Endodermal cell (in vitro differentiated cells): ENCODE measurements around the gene TNS2. TPM values are rescaled to one million over a fixed set of nuclear protein-coding genes. Genes with fewer than 3 reads are reported as not detected.

Experiments
- DNase-seq: peaks from one replicate; pipeline ENCODE4 v3.0.0-alpha.2; 2017
- H3K27ac ChIP-seq: 2 replicates; pipeline ENCODE4 v1.5.1; 2013; ENCODE audit warnings: mild to moderate bottlenecking, low read depth, low read length, moderate library complexity
- H3K27me3 ChIP-seq: 2 replicates; pipeline ENCODE4 v1.6.1; 2013; ENCODE audit warnings: mild to moderate bottlenecking, low read length, moderate library complexity; ENCODE audit not compliant: insufficient read depth, control insufficient read depth, poor library complexity, severe bottlenecking
- H3K36me3 ChIP-seq: 2 replicates; pipeline ENCODE4 v1.7.0; 2013; ENCODE audit warnings: mild to moderate bottlenecking, low read length, moderate library complexity; ENCODE audit not compliant: control insufficient read depth, insufficient read depth
- H3K4me1 ChIP-seq: one replicate; pipeline ENCODE4 v1.7.0; 2013; ENCODE audit warnings: low read length; ENCODE audit not compliant: control insufficient read depth, insufficient read depth
- H3K4me3 ChIP-seq: 2 replicates; pipeline ENCODE4 v1.5.1; 2013; ENCODE audit warnings: mild to moderate bottlenecking, low read length, moderate library complexity
- H3K9ac ChIP-seq: 2 replicates; pipeline ENCODE4 v1.6.1; 2013; ENCODE audit warnings: mild to moderate bottlenecking, low read length, moderate library complexity; ENCODE audit not compliant: poor library complexity, severe bottlenecking; ENCODE audit errors: extremely low read depth
- H3K9me3 ChIP-seq: 2 replicates; pipeline ENCODE4 v1.6.1; 2013; ENCODE audit warnings: mild to moderate bottlenecking, low read length, moderate library complexity; ENCODE audit not compliant: control insufficient read depth
- H3K27ac Mint-ChIP-seq: 2 replicates; pipeline ENCODE4 v1.8.0; 2020; ENCODE audit warnings: mixed read lengths
- H3K27me3 Mint-ChIP-seq: 2 replicates; pipeline ENCODE4 v1.8.0; 2021; ENCODE audit warnings: mild to moderate bottlenecking, mixed read lengths; ENCODE audit not compliant: insufficient read depth
- H3K36me3 Mint-ChIP-seq: 2 replicates; pipeline ENCODE4 v1.8.0; 2020; ENCODE audit warnings: low read depth, mixed read lengths
- H3K4me1 Mint-ChIP-seq: 2 replicates; pipeline ENCODE4 v1.8.0; 2020; ENCODE audit warnings: mixed read lengths
- H3K4me3 Mint-ChIP-seq: 2 replicates; pipeline ENCODE4 v1.8.0; 2020; ENCODE audit warnings: mild to moderate bottlenecking, moderate library complexity, mixed read lengths
- H3K9me3 Mint-ChIP-seq: 2 replicates; pipeline ENCODE4 v1.8.0; 2020; ENCODE audit warnings: mild to moderate bottlenecking, mixed read lengths
- CTCF ChIP-seq: fragments of 200-600 bp; sonication (generic); conservative IDR thresholded peaks from 2 replicates; pipeline ENCODE4 v1.5.0; 2021; ENCODE audit warnings: antibody characterized with exemption, mild to moderate bottlenecking
- WGBS, 2 experiments: methylation state at CpG; one replicate each; pipeline versions ENCODE4 v1.1.5 to v1.1.7; 2013; ENCODE audit warnings: missing lambda C conversion rate in 2 of 2, mixed read lengths in 1 of 2; ENCODE audit not compliant: insufficient coverage in 1 of 2, insufficient read length in 1 of 2; 5-methylcytosine and 5-hydroxymethylcytosine counted together
- total RNA-seq, 2 donors: library from RNA; stranded (reverse); fragmentation: NEBNext Ultra II Directional in 1 of 2; extraction: Animal tissue kit (Norgen Biotek cat#: 25700) in 1 of 2; gene quantifications; 2 replicates in 1 of 2; 3 replicates in 1 of 2; pipeline ENCODE4 v1.2.1, GENCODE V29; 2021

TNS2 gene
- total RNA-seq, 2 donors from 2014 or later, result 10.2 to 12.6 TPM

- Histone ChIP-seq H3K9ac (peak overlapping the region; percentile 26), H3K9me3 (no peaks in the 10 kb centered on the region), H3K27me3 (no peaks in the 10 kb centered on the region), H3K4me3 (peak overlapping the region; percentile 98), H3K36me3 (peaks cover 78% of the 10 kb centered on the region), H3K27ac (no peak overlapping the region), H3K4me1 (peaks cover 5% of the 10 kb centered on the region)
- H3K9me3 Mint-ChIP-seq, result no peaks in the 10 kb centered on the region
- WGBS, 2 experiments, result 90 to 94% methylated on average over 2 to 3 of the region's 3 CpGs
- TF ChIP-seq CTCF, result no peak
- no peaks in the 10 kb centered on the region for H3K27me3 Mint-ChIP-seq
- H3K36me3 Mint-ChIP-seq, result peaks cover 78% of the 10 kb centered on the region
- peak overlapping the region; percentile 32 for H3K27ac Mint-ChIP-seq
- H3K4me1 Mint-ChIP-seq, result peaks cover 37% of the 10 kb centered on the region
- peak overlapping the region; percentile 11 for H3K4me3 Mint-ChIP-seq
- no peak for DNase-seq
Observed at GRCh38 chr12:53011889-53012288, 38.0 kb upstream of the TNS2 start.

GRCh38 chr12:53012928-53013327 is 36.9 kb upstream of the TNS2 start:
- Mint-ChIP-seq H3K4me3 (no peak overlapping the region), H3K4me1 (peaks cover 31% of the 10 kb centered on the region), H3K27me3 (no peaks in the 10 kb centered on the region), H3K36me3 (peaks cover 82% of the 10 kb centered on the region), H3K9me3 (no peaks in the 10 kb centered on the region), H3K27ac (peak overlapping the region; percentile 12)
- H3K9ac ChIP-seq, result no peak overlapping the region
- peaks cover 89% of the 10 kb centered on the region for H3K36me3 ChIP-seq
- DNase-seq, result no peak
- TF ChIP-seq CTCF, result no peak
- no peak overlapping the region for H3K27ac ChIP-seq
- no peak overlapping the region for H3K4me3 ChIP-seq
- H3K9me3 ChIP-seq, result no peaks in the 10 kb centered on the region
- 92 to 97% methylated on average over 3 of the region's 3 CpGs for WGBS, 2 experiments
- peaks cover 5% of the 10 kb centered on the region for H3K4me1 ChIP-seq
- no peaks in the 10 kb centered on the region for H3K27me3 ChIP-seq

GRCh38 chr12:53014709-53015108 is 35.2 kb upstream of the TNS2 start:
- Histone ChIP-seq H3K9me3 (no peaks in the 10 kb centered on the region), H3K9ac (no peak overlapping the region), H3K36me3 (peaks cover 89% of the 10 kb centered on the region), H3K4me1 (peaks cover 3% of the 10 kb centered on the region), H3K27ac (no peak overlapping the region), H3K27me3 (no peaks in the 10 kb centered on the region), H3K4me3 (no peak overlapping the region)
- Mint-ChIP-seq H3K27ac (peak overlapping the region; percentile 68), H3K4me3 (no peak overlapping the region), H3K36me3 (peaks cover 82% of the 10 kb centered on the region), H3K27me3 (no peaks in the 10 kb centered on the region), H3K9me3 (no peaks in the 10 kb centered on the region), H3K4me1 (peaks cover 18% of the 10 kb centered on the region)
- DNase-seq, result peak; percentile 12
- 90 to 100% methylated on average over 2 of the region's 2 CpGs for WGBS, 2 experiments
- TF ChIP-seq CTCF, result no peak
